HEK293 (cell line): Measurements from ENCODE around the gene ETF1.

Experiments used
- BCL11A ChIP-seq: fragments of 450-650 bp; formaldehyde crosslinking; IDR thresholded peaks from 2 replicates; pipeline ENCODE4 v1.5.1; 2016; ENCODE audit warnings: low read depth, missing biosample characterization, missing genetic modification characterization
- TRIM28 ChIP-seq: IDR thresholded peaks from 2 replicates; pipeline ENCODE4 v1.6.1; 2011; ENCODE audit warnings: low read length, control low read depth, borderline replicate concordance
- ZBTB8A ChIP-seq: fragments of 450-650 bp; formaldehyde crosslinking; IDR thresholded peaks from 2 replicates; pipeline ENCODE4 v1.5.1; 2016; ENCODE audit warnings: missing biosample characterization, missing genetic modification characterization
- ZNF121 ChIP-seq: fragments of 450-650 bp; formaldehyde crosslinking; IDR thresholded peaks from 2 replicates; pipeline ENCODE4 v1.5.1; 2016; ENCODE audit warnings: missing biosample characterization, missing genetic modification characterization
- ZNF133 ChIP-seq: fragments of 450-650 bp; formaldehyde crosslinking; IDR thresholded peaks from 2 replicates; pipeline ENCODE4 v1.5.1; 2016; ENCODE audit warnings: missing biosample characterization, missing genetic modification characterization
- ZNF184 ChIP-seq: fragments of 450-650 bp; IDR thresholded peaks from 2 replicates; pipeline ENCODE4 v1.5.1; 2018; ENCODE audit warnings: missing biosample characterization, mild to moderate bottlenecking, missing genetic modification characterization
- ZNF274 ChIP-seq, 2 experiments: fragments of 200-500 bp in 1 of 2; fragments of 450-650 bp in 1 of 2; sonication (Bioruptor generic) in 1 of 2; formaldehyde crosslinking in 1 of 2; IDR thresholded peaks; 2 replicates each; pipeline versions ENCODE4 v1.5.1 to v1.6.1; 2014 to 2016; ENCODE audit warnings: borderline replicate concordance in 1 of 2, inconsistent platforms in 1 of 2, low read length in 1 of 2, missing biosample characterization in 1 of 2, missing genetic modification characterization in 1 of 2
- ZNF335 ChIP-seq: fragments of 450-650 bp; formaldehyde crosslinking; conservative IDR thresholded peaks from 2 replicates; pipeline ENCODE4 v1.5.1; 2016; ENCODE audit warnings: missing biosample characterization, missing genetic modification characterization
- ZNF768 ChIP-seq: fragments of 450-650 bp; formaldehyde crosslinking; IDR thresholded peaks from 2 replicates; pipeline ENCODE4 v1.5.1; 2018; ENCODE audit warnings: missing biosample characterization, mild to moderate bottlenecking, missing genetic modification characterization
- ZNF777 ChIP-seq: fragments of 450-650 bp; formaldehyde crosslinking; IDR thresholded peaks from 2 replicates; pipeline ENCODE4 v1.5.1; 2017; ENCODE audit warnings: missing biosample characterization, missing genetic modification characterization, borderline replicate concordance
- ZNF792 ChIP-seq: fragments of 450-650 bp; formaldehyde crosslinking; IDR thresholded peaks from 2 replicates; pipeline ENCODE4 v1.5.1; 2016; ENCODE audit warnings: missing biosample characterization, missing genetic modification characterization
- TF ChIP-seq, protein P1 (sequence below): fragments of 450-650 bp; formaldehyde crosslinking; IDR thresholded peaks from 2 replicates; pipeline ENCODE4 v1.5.1; 2016; ENCODE audit warnings: missing biosample characterization, missing genetic modification characterization
- TF ChIP-seq, protein P2 (sequence below): fragments of 450-650 bp; formaldehyde crosslinking; IDR thresholded peaks from 2 replicates; pipeline ENCODE4 v1.5.1; 2017; ENCODE audit warnings: missing biosample characterization, mild to moderate bottlenecking, missing genetic modification characterization, moderate library complexity
- TF ChIP-seq, protein P3 (sequence below): fragments of 450-650 bp; formaldehyde crosslinking; IDR thresholded peaks from 2 replicates; pipeline ENCODE4 v1.5.1; 2017; ENCODE audit warnings: missing biosample characterization, missing genetic modification characterization

DNA sequence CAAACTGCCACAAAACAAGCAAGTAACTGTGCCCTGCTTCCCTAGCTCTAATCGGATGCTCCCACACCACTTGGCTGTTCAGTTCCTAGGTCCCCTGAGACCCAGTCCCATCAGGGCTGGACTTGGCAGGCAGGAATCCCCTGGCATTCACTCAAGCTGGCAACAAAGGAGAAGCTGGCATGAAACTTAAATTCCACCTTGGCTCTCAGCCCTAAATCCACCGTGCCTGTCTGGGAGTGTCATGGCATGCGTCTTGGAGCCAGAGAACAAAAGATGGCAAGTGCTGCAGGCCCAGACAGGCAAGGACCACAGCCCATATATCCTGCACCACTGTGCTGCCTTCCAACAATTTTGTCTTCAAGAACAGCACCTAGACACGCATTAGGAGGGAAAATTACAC, 38.2 kb downstream of the ETF1 start:
- TF ChIP-seq, protein P1, sequence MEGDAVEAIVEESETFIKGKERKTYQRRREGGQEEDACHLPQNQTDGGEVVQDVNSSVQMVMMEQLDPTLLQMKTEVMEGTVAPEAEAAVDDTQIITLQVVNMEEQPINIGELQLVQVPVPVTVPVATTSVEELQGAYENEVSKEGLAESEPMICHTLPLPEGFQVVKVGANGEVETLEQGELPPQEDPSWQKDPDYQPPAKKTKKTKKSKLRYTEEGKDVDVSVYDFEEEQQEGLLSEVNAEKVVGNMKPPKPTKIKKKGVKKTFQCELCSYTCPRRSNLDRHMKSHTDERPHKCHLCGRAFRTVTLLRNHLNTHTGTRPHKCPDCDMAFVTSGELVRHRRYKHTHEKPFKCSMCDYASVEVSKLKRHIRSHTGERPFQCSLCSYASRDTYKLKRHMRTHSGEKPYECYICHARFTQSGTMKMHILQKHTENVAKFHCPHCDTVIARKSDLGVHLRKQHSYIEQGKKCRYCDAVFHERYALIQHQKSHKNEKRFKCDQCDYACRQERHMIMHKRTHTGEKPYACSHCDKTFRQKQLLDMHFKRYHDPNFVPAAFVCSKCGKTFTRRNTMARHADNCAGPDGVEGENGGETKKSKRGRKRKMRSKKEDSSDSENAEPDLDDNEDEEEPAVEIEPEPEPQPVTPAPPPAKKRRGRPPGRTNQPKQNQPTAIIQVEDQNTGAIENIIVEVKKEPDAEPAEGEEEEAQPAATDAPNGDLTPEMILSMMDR (tag by site-specific recombination), result no peak
- TF ChIP-seq, protein P2, sequence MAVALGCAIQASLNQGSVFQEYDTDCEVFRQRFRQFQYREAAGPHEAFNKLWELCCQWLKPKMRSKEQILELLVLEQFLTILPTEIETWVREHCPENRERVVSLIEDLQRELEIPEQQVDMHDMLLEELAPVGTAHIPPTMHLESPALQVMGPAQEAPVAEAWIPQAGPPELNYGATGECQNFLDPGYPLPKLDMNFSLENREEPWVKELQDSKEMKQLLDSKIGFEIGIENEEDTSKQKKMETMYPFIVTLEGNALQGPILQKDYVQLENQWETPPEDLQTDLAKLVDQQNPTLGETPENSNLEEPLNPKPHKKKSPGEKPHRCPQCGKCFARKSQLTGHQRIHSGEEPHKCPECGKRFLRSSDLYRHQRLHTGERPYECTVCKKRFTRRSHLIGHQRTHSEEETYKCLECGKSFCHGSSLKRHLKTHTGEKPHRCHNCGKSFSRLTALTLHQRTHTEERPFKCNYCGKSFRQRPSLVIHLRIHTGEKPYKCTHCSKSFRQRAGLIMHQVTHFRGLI (tag by site-specific recombination), result no peak
- TF ChIP-seq TRIM28 (no peak), ZNF121 (tag by site-specific recombination) (no peak), ZNF768 (tag by site-specific recombination) (no peak), ZBTB8A (tag by site-specific recombination) (no peak), ZNF184 (tag by site-specific recombination) (no peak), ZNF335 (tag by site-specific recombination) (no peak), ZNF133 (tag by site-specific recombination) (no peak), BCL11A (tag by site-specific recombination) (no peak), ZNF274 (IDR thresholded peaks at IDR 0.05; ENCODE audit: low read length) (no peak), ZNF274 (tag by site-specific recombination; IDR thresholded peaks at IDR 0.05; ENCODE audit: borderline replicate concordance) (no peak), ZNF777 (no peak), ZNF792 (tag by site-specific recombination) (no peak)
- TF ChIP-seq, protein P3, sequence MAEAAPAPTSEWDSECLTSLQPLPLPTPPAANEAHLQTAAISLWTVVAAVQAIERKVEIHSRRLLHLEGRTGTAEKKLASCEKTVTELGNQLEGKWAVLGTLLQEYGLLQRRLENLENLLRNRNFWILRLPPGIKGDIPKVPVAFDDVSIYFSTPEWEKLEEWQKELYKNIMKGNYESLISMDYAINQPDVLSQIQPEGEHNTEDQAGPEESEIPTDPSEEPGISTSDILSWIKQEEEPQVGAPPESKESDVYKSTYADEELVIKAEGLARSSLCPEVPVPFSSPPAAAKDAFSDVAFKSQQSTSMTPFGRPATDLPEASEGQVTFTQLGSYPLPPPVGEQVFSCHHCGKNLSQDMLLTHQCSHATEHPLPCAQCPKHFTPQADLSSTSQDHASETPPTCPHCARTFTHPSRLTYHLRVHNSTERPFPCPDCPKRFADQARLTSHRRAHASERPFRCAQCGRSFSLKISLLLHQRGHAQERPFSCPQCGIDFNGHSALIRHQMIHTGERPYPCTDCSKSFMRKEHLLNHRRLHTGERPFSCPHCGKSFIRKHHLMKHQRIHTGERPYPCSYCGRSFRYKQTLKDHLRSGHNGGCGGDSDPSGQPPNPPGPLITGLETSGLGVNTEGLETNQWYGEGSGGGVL, result no peak
